WTC11 (cell line): ENCODE measurements around the gene GAS6. TPM values are rescaled to one million over a fixed set of nuclear protein-coding genes. Genes with fewer than 3 reads are reported as not detected.

Experiments
- ATAC-seq: fragments of 200-7000 bp; cut with Tn5 transposase; 2 replicates; pipeline ENCODE4 v1.10.0; 2021; ENCODE audit warnings: mild to moderate bottlenecking, moderate library complexity
- CTCF ChIA-PET: fragments of 300-600 bp; sonication (Branson Sonifier 250); formaldehyde crosslinking; loops from one replicate; lab custom pipeline; 2021; ENCODE audit warnings: antibody characterized with exemption; lab: Charles Lee
- POLR2A ChIA-PET: fragments of 350-600 bp; sonication (Branson Sonifier 250); formaldehyde crosslinking; loops from one replicate; lab custom pipeline; 2021; ENCODE audit warnings: antibody characterized with exemption; lab: Charles Lee
- DNase-seq: peaks from one replicate; pipeline ENCODE4 v3.0.0; 2021; ENCODE audit warnings: low spot score
- H3K27ac Mint-ChIP-seq: 2 replicates; pipeline ENCODE4 v1.8.0; 2021; ENCODE audit warnings: mixed read lengths
- H3K27me3 Mint-ChIP-seq: 2 replicates; pipeline ENCODE4 v1.8.0; 2021; ENCODE audit warnings: low read depth, mild to moderate bottlenecking, moderate library complexity, mixed read lengths
- H3K36me3 Mint-ChIP-seq: 2 replicates; pipeline ENCODE4 v1.8.0; 2021; ENCODE audit warnings: mixed read lengths
- H3K4me1 Mint-ChIP-seq: 2 replicates; pipeline ENCODE4 v1.8.0; 2022; ENCODE audit warnings: mixed read lengths
- H3K4me3 Mint-ChIP-seq: 2 replicates; pipeline ENCODE4 v1.8.0; 2021; ENCODE audit warnings: mild to moderate bottlenecking, moderate library complexity, mixed read lengths
- H3K9me3 Mint-ChIP-seq: 2 replicates; pipeline ENCODE4 v1.8.0; 2021; ENCODE audit warnings: mixed read lengths
- ATF2 ChIP-seq: sonication (generic); formaldehyde crosslinking; IDR thresholded peaks from 2 replicates; pipeline ENCODE4 v1.8.1; 2022; ENCODE audit warnings: low read depth, missing genetic modification reagents, borderline replicate concordance
- E2F4 ChIP-seq: sonication (generic); formaldehyde crosslinking; IDR thresholded peaks from 2 replicates; pipeline ENCODE4 v1.8.1; 2022; ENCODE audit warnings: low read depth, mild to moderate bottlenecking, moderate library complexity, missing genetic modification reagents, borderline replicate concordance
- E2F5 ChIP-seq: sonication (generic); formaldehyde crosslinking; IDR thresholded peaks from 2 replicates; pipeline ENCODE4 v1.8.1; 2022; ENCODE audit warnings: mild to moderate bottlenecking, moderate library complexity, missing genetic modification reagents
- IRF2 ChIP-seq: sonication (generic); formaldehyde crosslinking; IDR thresholded peaks from 2 replicates; pipeline ENCODE4 v1.8.0; 2022; ENCODE audit warnings: low read depth, missing genetic modification reagents, borderline replicate concordance
- NFATC4 ChIP-seq: fragments of 250-450 bp; sonication (Bioruptor Pico); IDR thresholded peaks from 2 replicates; pipeline ENCODE4 v1.9.0; 2021; ENCODE audit warnings: mild to moderate bottlenecking
- PREB ChIP-seq: sonication (generic); formaldehyde crosslinking; IDR thresholded peaks from 2 replicates; pipeline ENCODE4 v1.8.1; 2022; ENCODE audit warnings: mild to moderate bottlenecking, missing genetic modification reagents, moderate library complexity, borderline replicate concordance
- RELA ChIP-seq: sonication (generic); formaldehyde crosslinking; IDR thresholded peaks from 2 replicates; pipeline ENCODE4 v1.8.1; 2022; ENCODE audit warnings: missing genetic modification reagents, mild to moderate bottlenecking, borderline replicate concordance
- SMAD3 ChIP-seq: sonication (generic); formaldehyde crosslinking; IDR thresholded peaks from 2 replicates; pipeline ENCODE4 v1.8.0; 2022; ENCODE audit warnings: missing genetic modification reagents, mild to moderate bottlenecking, borderline replicate concordance
- USF2 ChIP-seq: sonication (generic); formaldehyde crosslinking; IDR thresholded peaks from 2 replicates; pipeline ENCODE4 v1.8.1; 2023; ENCODE audit warnings: mild to moderate bottlenecking, missing genetic modification reagents, moderate library complexity
- ZNF317 ChIP-seq: sonication (generic); formaldehyde crosslinking; IDR thresholded peaks from 2 replicates; pipeline ENCODE4 v1.8.1; 2023; ENCODE audit warnings: low read depth, mild to moderate bottlenecking, moderate library complexity, missing genetic modification reagents, borderline replicate concordance
- ZNF423 ChIP-seq: fragments of 250-450 bp; sonication (Bioruptor Pico); IDR thresholded peaks from 2 replicates; pipeline ENCODE4 v2.1.2; 2022; ENCODE audit warnings: mild to moderate bottlenecking, moderate library complexity
- ZNF532 ChIP-seq: fragments of 250-450 bp; sonication (Bioruptor Pico); IDR thresholded peaks from 2 replicates; pipeline ENCODE4 v1.9.0; 2021; ENCODE audit warnings: mild to moderate bottlenecking, borderline replicate concordance
- total RNA-seq: library from RNA; stranded (reverse); gene quantifications from 3 replicates; pipeline ENCODE4 v1.2.3, GENCODE V29; 2021

GAS6 gene
- total RNA-seq, 1 experiment from 2014 or later: 29.4 TPM

GRCh38 chr13:113786262-113786841 lies 77.5 kb downstream of the GAS6 start:
- H3K4me1 Mint-ChIP-seq: peaks cover 13% of the 10 kb centered on the region
- DNase-seq: no peak
- ChIA-PET CTCF (no interaction called here), POLR2A (no interaction called here)
- no peak overlapping the region for H3K27ac Mint-ChIP-seq
- TF ChIP-seq E2F5 (CRISPR knock-in tag) (no peak), E2F4 (CRISPR knock-in tag) (no peak), USF2 (no peak), SMAD3 (CRISPR knock-in tag) (no peak), ZNF532 (CRISPR knock-in tag) (no peak), NFATC4 (CRISPR knock-in tag) (no peak), IRF2 (CRISPR knock-in tag) (no peak), ZNF423 (CRISPR knock-in tag) (no peak), PREB (CRISPR knock-in tag) (no peak), ATF2 (CRISPR knock-in tag) (no peak), RELA (no peak), ZNF317 (CRISPR knock-in tag) (no peak)
- ATAC-seq: no peak
- H3K36me3 Mint-ChIP-seq: peaks cover 20% of the 10 kb centered on the region
- H3K27me3 Mint-ChIP-seq: peaks cover 5% of the 10 kb centered on the region
- no peaks in the 10 kb centered on the region; the same call in none of the 2 replicates for H3K9me3 Mint-ChIP-seq
- H3K4me3 Mint-ChIP-seq: no peak overlapping the region
